ENCODE measurements around the gene GPC1.

DNA sequence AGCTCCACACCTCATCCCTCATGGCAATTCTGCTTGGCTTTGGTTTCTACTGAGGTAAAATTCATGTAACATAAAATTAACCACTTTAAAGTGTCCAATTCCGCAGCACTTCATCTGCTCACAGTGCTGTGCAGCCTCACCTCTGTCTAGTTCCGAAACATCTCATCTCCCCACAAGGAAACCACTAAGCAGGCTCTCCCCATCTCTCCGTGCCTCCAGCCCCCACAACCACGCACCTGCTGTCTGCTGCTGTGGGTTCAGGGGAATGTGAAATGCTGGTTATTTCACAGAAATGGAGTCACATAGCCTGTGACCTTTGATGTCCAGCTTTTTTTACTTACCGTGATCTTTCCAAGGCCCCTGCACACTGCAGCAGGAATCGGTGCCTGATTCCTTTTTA lies 7.7 kb upstream of the GPC1 start:
- no peak for TF ChIP-seq CTCF (IDR thresholded peaks at IDR 0.05; ENCODE audit: low read length)
- TF ChIP-seq EZH2 (IDR thresholded peaks at IDR 0.05; ENCODE audit: borderline replicate concordance, low read length) = no peak
